Measurements from ENCODE around the gene CIB4. TPM values are rescaled to one million over a fixed set of nuclear protein-coding genes. Genes with fewer than 3 reads are reported as not detected.

The CIB4 gene
- total RNA-seq, 1 donor from 2014 or later: not detected

DNA sequence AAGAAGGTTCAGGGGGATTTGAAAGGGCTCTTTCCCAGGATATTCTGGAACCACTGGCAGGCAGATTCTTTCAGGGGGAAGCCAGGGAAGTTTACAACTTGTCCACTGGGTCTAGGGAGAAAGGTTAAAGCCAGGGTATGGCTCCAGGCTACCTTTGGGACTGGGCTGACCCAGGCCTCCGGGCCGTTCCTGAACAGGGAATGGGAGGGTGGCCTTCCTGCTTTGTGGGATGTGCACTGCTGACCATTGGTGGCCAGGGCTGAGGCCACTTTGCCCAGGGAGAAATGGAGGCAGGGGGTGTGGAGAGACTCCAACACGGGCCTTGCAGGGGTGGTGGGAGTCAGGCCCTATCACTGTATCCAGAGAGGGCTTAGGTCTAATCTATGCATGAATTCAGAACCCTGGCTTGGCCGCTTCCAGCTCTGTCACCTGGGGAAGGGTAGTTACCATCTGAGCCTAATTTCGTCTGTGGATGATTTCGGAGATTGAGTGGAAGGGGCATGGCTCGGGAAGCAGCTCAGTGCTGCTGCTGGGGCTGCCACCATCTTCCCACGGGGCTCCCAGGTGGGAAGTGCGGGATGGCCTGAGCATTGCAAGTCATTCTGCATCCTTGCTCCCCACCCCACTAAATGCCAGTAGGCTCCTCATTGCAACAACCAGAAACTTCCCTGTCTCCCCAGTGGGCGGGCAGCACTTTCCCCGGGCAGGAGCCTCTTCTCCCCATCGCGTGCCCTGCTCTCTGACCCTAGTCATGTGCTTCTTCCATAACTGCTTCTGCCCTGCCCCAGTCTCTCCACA is 106.1 kb downstream of the CIB4 start:
- TF ChIP-seq, protein P1, sequence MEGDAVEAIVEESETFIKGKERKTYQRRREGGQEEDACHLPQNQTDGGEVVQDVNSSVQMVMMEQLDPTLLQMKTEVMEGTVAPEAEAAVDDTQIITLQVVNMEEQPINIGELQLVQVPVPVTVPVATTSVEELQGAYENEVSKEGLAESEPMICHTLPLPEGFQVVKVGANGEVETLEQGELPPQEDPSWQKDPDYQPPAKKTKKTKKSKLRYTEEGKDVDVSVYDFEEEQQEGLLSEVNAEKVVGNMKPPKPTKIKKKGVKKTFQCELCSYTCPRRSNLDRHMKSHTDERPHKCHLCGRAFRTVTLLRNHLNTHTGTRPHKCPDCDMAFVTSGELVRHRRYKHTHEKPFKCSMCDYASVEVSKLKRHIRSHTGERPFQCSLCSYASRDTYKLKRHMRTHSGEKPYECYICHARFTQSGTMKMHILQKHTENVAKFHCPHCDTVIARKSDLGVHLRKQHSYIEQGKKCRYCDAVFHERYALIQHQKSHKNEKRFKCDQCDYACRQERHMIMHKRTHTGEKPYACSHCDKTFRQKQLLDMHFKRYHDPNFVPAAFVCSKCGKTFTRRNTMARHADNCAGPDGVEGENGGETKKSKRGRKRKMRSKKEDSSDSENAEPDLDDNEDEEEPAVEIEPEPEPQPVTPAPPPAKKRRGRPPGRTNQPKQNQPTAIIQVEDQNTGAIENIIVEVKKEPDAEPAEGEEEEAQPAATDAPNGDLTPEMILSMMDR (IDR thresholded peaks at IDR 0.05): no peak
- TF ChIP-seq POLR2A (IDR thresholded peaks at IDR 0.05) (no peak), POLR2AphosphoS5 (IDR thresholded peaks at IDR 0.05; ENCODE audit: insufficient read depth in 1 of 2, low read depth in 1 of 2) (no peak)
- H3K9me3 ChIP-seq: no peaks in the 10 kb centered on the region
- no peak overlapping the region for H3K4me3 ChIP-seq
- intact Hi-C loops (cut with DNase I): no loop called here
- H3K36me3 ChIP-seq: no peaks in the 10 kb centered on the region
- H3K27ac ChIP-seq: no peak overlapping the region
- H3K4me1 ChIP-seq: no peaks in the 10 kb centered on the region
- no peak for DNase-seq (ENCODE audit: extremely low spot score in 2 of 2)
- no peaks in the 10 kb centered on the region for H3K27me3 ChIP-seq

- Histone ChIP-seq H3K9me3 (no peaks in the 10 kb centered on the region), H3K27ac (no peak overlapping the region), H3K36me3 (no peaks in the 10 kb centered on the region), H3K4me1 (no peaks in the 10 kb centered on the region), H3K27me3 (no peaks in the 10 kb centered on the region), H3K4me3 (no peak overlapping the region)
- DNase-seq (ENCODE audit: extremely low spot score in 2 of 2): no peak
- intact Hi-C loops (cut with DNase I): no loop called here
- TF ChIP-seq POLR2AphosphoS5 (IDR thresholded peaks at IDR 0.05; ENCODE audit: insufficient read depth in 1 of 2, low read depth in 1 of 2) (no peak), POLR2A (IDR thresholded peaks at IDR 0.05) (no peak)
- TF ChIP-seq, protein P1 (IDR thresholded peaks at IDR 0.05): no peak
These were observed 106.9 kb downstream of the CIB4 start for GRCh38 chr2:26534098-26534864.

- Histone ChIP-seq H3K4me3 (no peak overlapping the region), H3K4me1 (no peaks in the 10 kb centered on the region), H3K27me3 (no peaks in the 10 kb centered on the region), H3K9me3 (no peaks in the 10 kb centered on the region), H3K36me3 (no peaks in the 10 kb centered on the region), H3K27ac (no peak overlapping the region)
- intact Hi-C loops (cut with DNase I): no loop called here
- DNase-seq (ENCODE audit: extremely low spot score in 2 of 2): no peak
- TF ChIP-seq POLR2AphosphoS5 (IDR thresholded peaks at IDR 0.05; ENCODE audit: insufficient read depth in 1 of 2, low read depth in 1 of 2) (no peak), POLR2A (IDR thresholded peaks at IDR 0.05) (no peak)
- TF ChIP-seq, protein P1 (IDR thresholded peaks at IDR 0.05): no peak
These were observed 107.5 kb downstream of the CIB4 start for GRCh38 chr2:26533661-26534060.

- Histone ChIP-seq H3K4me3 (no peak overlapping the region), H3K27ac (no peak overlapping the region), H3K27me3 (no peaks in the 10 kb centered on the region), H3K4me1 (no peaks in the 10 kb centered on the region), H3K36me3 (no peaks in the 10 kb centered on the region), H3K9me3 (no peaks in the 10 kb centered on the region)
- intact Hi-C loops (cut with DNase I): no loop called here
- no peak for DNase-seq (ENCODE audit: extremely low spot score in 2 of 2)
- TF ChIP-seq POLR2A (IDR thresholded peaks at IDR 0.05) (no peak), POLR2AphosphoS5 (IDR thresholded peaks at IDR 0.05; ENCODE audit: insufficient read depth in 1 of 2, low read depth in 1 of 2) (no peak)
- TF ChIP-seq, protein P1 (IDR thresholded peaks at IDR 0.05): no peak
These were observed 108.6 kb downstream of the CIB4 start for GRCh38 chr2:26532301-26533250.

Small RNA genes within 50 kb of the gene (small RNA-seq; reads per million reads assigned to genes)
- not detected for gene AC015977.1

Other genes with a start within 250 kb of the CIB4 start
- gene DRC1, start 239.4 kb downstream of the CIB4 start, total RNA-seq: not detected
- 0.49 TPM for gene OTOF, start 163.2 kb downstream of the CIB4 start, total RNA-seq
- gene KCNK3, start 51.4 kb upstream of the CIB4 start, total RNA-seq: 10.6 TPM
- gene SLC35F6, start 122.9 kb upstream of the CIB4 start, total RNA-seq: 40.8 TPM
- gene CENPA, start 144.7 kb upstream of the CIB4 start, total RNA-seq: not detected
- 0.74 TPM for gene DPYSL5, start 206.8 kb upstream of the CIB4 start, total RNA-seq

Measured in vagina (tissue), 2 donors.